T-helper 1 cell treated with Interleukin-12 subunit alpha and Interleukin-12 subunit beta and Interleukin-4 antibody, amounts not matched to agents 30 ng/mL and 1 ng/mL, for 36 hours (primary cell): ENCODE data around the gene ACKR1. TPM values are rescaled to one million over a fixed set of nuclear protein-coding genes. Genes with fewer than 3 reads are reported as not detected.

ENCODE experiments used
- intact Hi-C: fragments of 100-400 bp; cut with micrococcal nuclease; formaldehyde crosslinking; loops from one replicate; pipeline ENCODE4 v1.15.1; 2024
- total RNA-seq: library from RNA; stranded (reverse); gene quantifications from 2 replicates; pipeline ENCODE4 v1.2.3, GENCODE V29; 2022

Gene ACKR1
- total RNA-seq, 1 donor from 2014 or later = not detected

GRCh38 chr1:159218649-159219636 lies 14.3 kb downstream of the ACKR1 start:
- intact Hi-C loops = loop anchor here (10.0 kb wide), 1 partner anchor 1014 kb away; no protein-coding TSS in a partner anchor

DNA sequence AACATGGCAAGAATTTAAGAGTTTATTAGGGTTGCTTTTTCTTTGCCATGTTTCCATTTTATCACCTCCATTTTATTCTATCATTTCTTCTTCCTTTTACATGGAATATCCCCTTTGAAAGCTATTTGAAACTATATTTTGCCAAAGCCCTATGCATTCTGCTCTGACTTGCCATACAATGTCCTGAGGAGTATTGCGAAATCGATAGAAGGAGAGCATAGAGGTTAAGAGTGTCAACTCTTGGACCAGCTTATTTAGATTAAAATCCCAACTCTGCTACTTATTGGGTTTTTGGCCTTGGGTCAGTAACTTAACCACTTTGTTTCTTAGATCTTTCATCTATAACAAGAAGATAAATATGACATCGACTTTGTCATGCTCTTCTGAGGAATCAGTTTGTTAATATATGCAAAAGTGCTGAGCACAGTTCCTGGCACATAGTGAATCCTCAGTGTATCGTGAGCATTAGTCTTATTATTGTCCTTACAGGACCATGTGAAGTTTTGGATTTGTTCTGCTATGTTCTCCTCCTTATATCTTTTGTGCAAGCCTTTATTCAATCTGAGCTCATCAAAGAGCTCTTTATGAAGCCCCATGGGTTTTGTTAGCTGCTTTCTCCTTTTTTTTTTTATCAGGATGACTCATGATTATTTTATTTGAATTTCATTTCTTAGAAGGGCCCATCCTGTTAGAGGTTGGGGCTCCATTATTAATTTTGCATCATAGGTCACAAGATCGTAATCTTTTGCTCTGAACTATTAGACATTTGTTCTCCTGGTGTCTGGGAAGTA lies 17.6 kb downstream of the ACKR1 start:
- intact Hi-C loops = no loop called here

DNA sequence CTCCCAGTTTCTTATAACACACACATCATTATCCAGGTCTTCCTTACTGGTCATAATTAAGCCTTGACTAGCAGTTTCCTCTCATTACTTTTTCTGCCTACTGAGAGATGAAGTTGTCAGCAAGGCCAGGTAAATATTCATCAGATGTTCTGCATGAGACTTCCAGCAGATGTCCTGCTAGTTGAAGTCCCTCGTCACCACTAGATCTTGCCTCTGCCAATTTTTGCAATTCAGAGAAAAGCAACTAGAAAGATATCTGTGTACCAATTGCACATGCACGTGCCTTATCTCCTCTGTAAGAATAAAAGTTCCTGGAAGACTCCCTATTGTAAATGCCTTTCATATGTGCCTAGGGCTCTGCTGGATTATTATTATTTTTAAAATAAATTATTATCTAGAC lies 18.3 kb downstream of the ACKR1 start:
- intact Hi-C loops = no loop called here

DNA sequence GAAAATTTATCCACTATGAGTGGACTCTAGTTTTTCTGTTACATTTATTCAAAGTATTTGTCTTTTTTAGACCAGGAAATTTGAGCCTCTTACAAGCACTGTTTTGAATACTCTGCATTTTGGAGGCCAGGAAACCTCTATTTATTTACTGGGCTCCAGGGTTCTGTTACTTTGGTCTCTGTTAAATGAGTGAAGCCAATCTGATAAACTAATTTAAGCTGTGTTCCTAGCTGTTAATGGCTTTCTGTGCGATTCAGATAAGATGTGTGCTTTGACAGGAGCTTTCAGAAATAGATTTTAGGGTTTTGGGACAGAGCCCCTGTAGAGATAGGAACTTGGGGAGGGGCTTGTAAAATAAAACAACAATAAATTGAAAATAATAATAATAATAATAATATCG lies 23.9 kb downstream of the ACKR1 start:
- intact Hi-C loops = no loop called here

- intact Hi-C loops = no loop called here
Measured at GRCh38 chr1:159229260-159229885, 24.7 kb downstream of the ACKR1 start.

- intact Hi-C loops = no loop called here
Measured at GRCh38 chr1:159229896-159230295, 25.2 kb downstream of the ACKR1 start.

GRCh38 chr1:159239551-159240220 lies 35.0 kb downstream of the ACKR1 start:
- intact Hi-C loops = no loop called here

- intact Hi-C loops = no loop called here
Measured at GRCh38 chr1:159247266-159247665, 42.6 kb downstream of the ACKR1 start.

GRCh38 chr1:159248311-159248710 lies 43.6 kb downstream of the ACKR1 start:
- intact Hi-C loops = no loop called here

GRCh38 chr1:159250638-159251216 lies 46.1 kb downstream of the ACKR1 start:
- intact Hi-C loops = no loop called here

Other genes starting within 250 kb of the ACKR1 start
- gene IFI16, start 195.0 kb upstream of the ACKR1 start, total RNA-seq = 301 and 307 TPM in 2 replicates
- gene AIM2, start 128.1 kb upstream of the ACKR1 start, total RNA-seq = 11.6 and 13.8 TPM in 2 replicates
- not detected in 2 replicates for gene CADM3, start 33.3 kb upstream of the ACKR1 start, total RNA-seq
- gene FCER1A, start 97.5 kb downstream of the ACKR1 start, total RNA-seq = not detected in 2 replicates
- not detected in 2 replicates for gene OR10J4, start 227.3 kb downstream of the ACKR1 start, total RNA-seq
- not detected in 2 replicates for gene OR10J1, start 234.8 kb downstream of the ACKR1 start, total RNA-seq